GM13977 (cell line): ENCODE data around the gene SETD7.

Experiments
- DNase-seq: peaks from one replicate; pipeline ENCODE4 v3.0.0; 2012; ENCODE audit warnings: low spot score
- CTCF ChIP-seq: IDR thresholded peaks from 2 replicates; pipeline ENCODE4 v1.5.1; 2012; ENCODE audit warnings: mild to moderate bottlenecking, control low read depth; ENCODE audit not compliant: insufficient read depth; ENCODE audit errors: extremely low read depth, missing control alignments
- in situ Hi-C: fragments of 300-500 bp; cut with MboI; formaldehyde crosslinking; loops from one replicate; pipeline ENCODE4 v1.12.0; 2022; ENCODE audit warnings: low sequenced_read_pairs, low pct_unique_long_range_greater_than_20kb, mixed read lengths, inconsistent platforms; ENCODE audit not compliant: unreplicated experiment

Gene SETD7

GRCh38 chr4:139501117-139501516 is 54.9 kb downstream of the SETD7 start:
- TF ChIP-seq CTCF: no peak

GRCh38 chr4:139499186-139499585 is 56.8 kb downstream of the SETD7 start:
- DNase-seq: no peak
- in situ Hi-C loops: no loop called here
- TF ChIP-seq CTCF: no peak

More at GRCh38 chr4:139501117-139501516, 54.9 kb downstream of the SETD7 start:
- DNase-seq: no peak
- in situ Hi-C loops: no loop called here

- in situ Hi-C loops: no loop called here
- DNase-seq: no peak
- TF ChIP-seq CTCF: no peak
Observed at GRCh38 chr4:139493176-139493575, 62.8 kb downstream of the SETD7 start.

- DNase-seq: no peak
- in situ Hi-C loops: no loop called here
- no peak for TF ChIP-seq CTCF
Observed at GRCh38 chr4:139492429-139492828, 63.6 kb downstream of the SETD7 start.

GRCh38 chr4:139489638-139490037 is 66.4 kb downstream of the SETD7 start:
- TF ChIP-seq CTCF: no peak
- DNase-seq: no peak
- in situ Hi-C loops: no loop called here

GRCh38 chr4:139488442-139488841 is 67.6 kb downstream of the SETD7 start:
- TF ChIP-seq CTCF: no peak
- in situ Hi-C loops: no loop called here
- DNase-seq: no peak

GRCh38 chr4:139484783-139485311 is 71.2 kb downstream of the SETD7 start:
- no peak for DNase-seq
- no peak for TF ChIP-seq CTCF
- in situ Hi-C loops: no loop called here
